Measurements from ENCODE around the gene HDAC3.

Gene HDAC3

DNA sequence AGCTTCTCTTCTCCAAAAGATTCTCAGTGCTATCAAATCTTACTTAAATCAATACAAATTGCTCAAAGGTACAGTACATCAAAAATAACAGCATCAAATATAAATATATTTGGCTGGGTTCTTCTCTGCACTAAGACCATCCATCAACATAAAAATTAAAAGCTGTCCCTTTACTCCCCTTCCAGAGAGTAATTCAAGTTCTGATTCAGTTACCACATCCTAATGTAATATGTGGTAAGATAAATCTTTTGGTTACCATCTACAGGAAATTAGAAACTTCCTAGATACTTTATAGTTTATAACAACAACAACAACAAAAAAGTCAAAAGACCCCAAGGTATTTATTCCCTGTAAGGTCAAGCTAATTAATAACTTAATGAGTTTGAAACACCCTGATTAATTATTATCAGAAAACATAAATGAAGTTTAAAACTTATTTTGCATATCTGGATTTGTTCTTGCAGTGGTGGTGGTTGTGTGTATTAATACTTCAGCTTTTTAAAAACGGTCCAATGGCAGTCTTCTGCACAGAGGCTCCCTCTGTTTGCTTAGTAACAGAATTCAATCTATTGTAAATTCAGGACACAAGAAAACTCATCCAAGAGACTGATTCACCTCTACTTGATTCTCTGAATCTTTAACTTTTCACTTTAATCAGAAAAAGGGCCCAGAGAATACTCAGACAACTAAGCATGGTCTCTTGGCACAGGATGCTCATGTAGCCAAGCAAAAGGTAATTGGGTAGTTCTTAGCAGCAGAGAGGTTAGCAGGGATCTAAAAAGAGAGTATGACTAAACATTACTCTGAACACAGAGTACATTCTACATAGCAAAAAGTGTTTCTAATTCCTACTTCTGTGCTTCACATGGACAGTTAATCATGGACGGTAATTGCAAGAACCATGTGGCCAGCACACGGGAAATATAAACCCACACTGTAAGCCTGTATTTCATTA, 38.0 kb downstream of the HDAC3 start:
- peak; percentile 45 for DNase-seq

DNA sequence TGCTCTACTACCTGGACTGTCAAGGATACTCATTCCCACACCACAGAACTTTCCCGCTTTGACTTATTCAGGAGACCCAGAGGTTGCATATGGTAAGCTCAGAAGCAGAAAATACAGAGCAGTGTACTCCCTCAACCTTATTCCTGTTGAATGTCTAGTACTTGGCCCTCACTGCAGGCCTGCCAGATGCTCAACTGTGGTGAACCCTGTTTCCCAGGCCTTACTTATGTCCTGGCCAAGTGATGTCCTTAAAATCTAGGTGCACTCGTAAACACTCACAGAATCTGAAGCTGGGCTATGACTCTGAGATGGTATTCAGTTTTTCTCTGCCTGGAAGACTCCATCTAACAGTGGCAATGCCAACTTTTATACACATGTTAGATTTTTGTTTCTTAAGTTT, 38.8 kb downstream of the HDAC3 start:
- no peak for DNase-seq

GRCh38 chr5:141597394-141597793, 39.3 kb downstream of the HDAC3 start:
- DNase-seq = no peak

DNA sequence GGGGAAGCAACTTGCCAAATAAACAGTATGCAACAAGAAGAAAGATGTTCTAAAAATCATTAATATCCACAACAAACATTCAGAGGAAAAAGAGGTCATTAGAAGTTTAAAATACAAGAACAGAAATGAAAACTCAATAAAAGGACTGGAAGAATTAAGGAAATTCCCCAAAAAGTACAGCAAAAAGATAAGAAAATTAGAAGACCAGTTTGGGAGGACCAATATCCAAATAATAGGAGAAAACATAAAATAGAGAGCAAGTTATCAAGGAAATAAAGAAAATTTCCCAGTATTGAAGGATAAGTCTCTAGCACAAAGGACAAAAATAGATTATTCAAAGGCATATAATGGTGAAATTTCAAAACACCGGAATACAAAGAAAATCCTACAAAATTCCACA, 39.8 kb downstream of the HDAC3 start:
- no peak for DNase-seq

GRCh38 chr5:141590127-141590526, 46.5 kb downstream of the HDAC3 start:
- DNase-seq = no peak

DNA sequence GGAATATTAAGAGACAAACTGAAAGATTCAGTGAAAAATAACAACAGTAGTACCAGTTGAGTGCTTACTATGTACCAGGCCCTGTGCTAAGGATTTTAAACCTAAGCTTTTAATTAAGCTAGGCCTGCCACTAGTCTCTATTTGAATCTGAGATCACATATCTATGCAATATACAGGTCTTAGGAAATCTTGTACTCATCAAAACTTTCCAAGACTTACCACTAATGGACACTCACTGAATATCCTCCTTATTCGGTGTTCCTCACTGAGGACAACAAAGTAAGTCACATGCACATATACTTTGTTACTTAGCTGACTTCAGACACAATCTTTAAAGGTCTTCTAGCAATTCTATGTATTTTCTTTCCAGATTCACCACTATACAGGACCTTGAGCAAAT, 50.4 kb downstream of the HDAC3 start:
- no peak for DNase-seq

DNA sequence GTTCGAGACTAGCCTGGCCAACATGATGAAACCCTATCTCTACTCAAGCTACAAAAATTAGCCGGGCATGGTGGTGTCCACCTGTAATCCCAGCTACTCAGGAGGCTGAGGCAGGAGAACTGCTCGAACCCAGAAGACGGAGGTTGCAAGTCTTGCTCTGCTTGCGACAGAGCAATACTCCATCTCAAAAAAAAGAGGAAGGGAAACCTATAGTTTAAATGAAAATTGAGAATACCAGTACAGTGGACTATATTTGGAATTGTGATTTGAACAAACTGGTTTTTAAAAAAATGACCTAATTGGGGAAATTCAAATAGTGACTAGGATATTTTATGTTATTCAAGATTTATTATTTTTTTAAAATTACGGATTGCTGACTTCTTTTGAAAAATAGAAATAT, 51.1 kb downstream of the HDAC3 start:
- no peak for DNase-seq

- DNase-seq = no peak
These were observed 62.5 kb downstream of the HDAC3 start for GRCh38 chr5:141574122-141574510.

DNA sequence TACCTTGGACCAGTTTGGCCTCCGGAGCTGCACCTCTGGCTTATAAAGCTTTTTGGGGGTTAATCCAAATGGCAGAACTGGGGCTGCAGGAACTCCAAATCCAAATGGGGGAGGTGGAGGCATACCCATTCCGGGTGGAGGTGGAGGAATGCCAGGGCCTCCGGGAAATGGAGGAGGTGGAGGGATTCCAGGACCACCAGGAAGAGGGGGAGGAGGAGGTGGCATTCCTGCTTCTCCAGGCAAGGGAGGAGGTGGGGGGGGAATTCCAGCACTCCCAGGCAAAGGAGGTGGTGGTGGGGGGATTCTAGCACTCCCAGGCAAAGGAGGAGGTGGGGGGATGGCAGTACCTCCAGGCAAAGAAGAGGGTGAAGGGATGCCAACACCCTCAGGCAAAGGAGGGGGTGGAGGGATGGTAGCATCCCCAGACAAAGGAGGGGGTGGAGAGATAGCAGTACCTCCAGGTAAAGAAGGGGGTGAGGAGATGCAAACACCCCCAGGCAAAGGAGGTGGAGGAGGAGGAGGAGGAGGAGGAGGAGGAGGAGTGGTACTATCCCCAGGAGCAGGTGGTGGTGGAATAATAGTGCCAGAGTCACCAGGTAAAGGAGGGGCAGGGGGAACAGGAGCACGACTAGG, 63.0 kb downstream of the HDAC3 start:
- DNase-seq = no peak

Data from fibroblast of skin of right quadriceps (primary cell).